HCT116 (cell line): ENCODE measurements around the gene SLC25A3. TPM values are rescaled to one million over a fixed set of nuclear protein-coding genes. Genes with fewer than 3 reads are reported as not detected.
"Not testable (repeated sequence)": the region's sequence is repeated elsewhere in the genome, so short reads cannot be mapped to it uniquely, and the experiment has no call there.

Experiments used
- ATAC-seq: fragments of 200-7000 bp; cut with Tn5 transposase; 2 replicates; pipeline ENCODE4 v1.9.1; 2020; ENCODE audit warnings: mild to moderate bottlenecking, moderate library complexity
- BruUV-seq: library from RNA; stranded (reverse); fragments of 400-500 nt; replicated peaks from 2 replicates; lab custom pipeline; 2021; lab: Mats Ljungman, UMichigan
- CTCF ChIA-PET: fragments of 300-600 bp; sonication (Branson Sonifier 250); formaldehyde crosslinking; loops from one replicate; lab custom pipeline; 2021; ENCODE audit warnings: antibody characterized with exemption; lab: Charles Lee
- POLR2A ChIA-PET: fragments of 300-600, 350-600 bp; sonication (Branson Sonifier 250); formaldehyde crosslinking; loops from one replicate; lab custom pipeline; 2021; ENCODE audit warnings: antibody characterized with exemption; lab: Charles Lee
- RAD21 ChIA-PET, 2 experiments: fragments of 300-600 bp; sonication (Branson Sonifier 250); formaldehyde crosslinking; loops; one replicate each; lab custom pipeline; 2023; ENCODE audit warnings: low total read pairs in 2 of 2; ENCODE audit not compliant: uncharacterized antibody in 2 of 2, unreplicated experiment in 2 of 2, low non-redundant PET in 1 of 2; lab: Charles Lee
- DNase-seq: peaks from one replicate; pipeline ENCODE4 v3.0.0-alpha.2; 2010; ENCODE audit warnings: low read depth, low spot score
- H2AFZ ChIP-seq: fragments of 200-600 bp; shearing (Covaris generic), sonication (generic); 2 replicates; pipeline ENCODE4 v1.6.1; 2017; ENCODE audit warnings: low read depth, mixed run types, mixed read lengths, antibody characterized with exemption, low read length; ENCODE audit not compliant: poor library complexity, severe bottlenecking
- H3K27ac ChIP-seq: 2 replicates; pipeline ENCODE4 v1.5.1; 2012; ENCODE audit warnings: low read depth, low read length
- H3K27me3 ChIP-seq: fragments of 200-600 bp; sonication (generic); 2 replicates; pipeline ENCODE4 v1.6.1; 2016; ENCODE audit warnings: mixed run types, low read length, mixed read lengths; ENCODE audit not compliant: insufficient read depth
- H3K36me3 ChIP-seq, 2 experiments: fragments of 200-500 bp in 1 of 2; fragments of 200-600 bp in 1 of 2; sonication (Bioruptor generic) in 1 of 2; sonication (generic) in 1 of 2; 2 replicates each; pipeline versions ENCODE4 v1.5.1 to v1.6.1; 2014 to 2016; ENCODE audit warnings: low read length in 2 of 2, inconsistent platforms in 1 of 2, mixed read lengths in 1 of 2, mixed run types in 1 of 2; ENCODE audit not compliant: insufficient read depth in 2 of 2, control insufficient read depth in 1 of 2
- H3K4me1 ChIP-seq, 2 experiments: fragments of 200-600 bp in 1 of 2; sonication (generic) in 1 of 2; 2 replicates each; pipeline versions ENCODE4 v1.5.1 to v1.6.1; 2012 to 2017; ENCODE audit warnings: low read length in 2 of 2, inconsistent platforms in 1 of 2, mild to moderate bottlenecking in 1 of 2, mixed read lengths in 1 of 2, mixed run types in 1 of 2, moderate library complexity in 1 of 2; ENCODE audit not compliant: insufficient read depth in 2 of 2, control insufficient read depth in 1 of 2
- H3K4me2 ChIP-seq: fragments of 200-600 bp; sonication (generic); 2 replicates; pipeline ENCODE4 v1.6.1; 2017; ENCODE audit warnings: mixed run types, low read length, mixed read lengths
- H3K4me3 ChIP-seq, 2 experiments: fragments of 200-600 bp in 1 of 2; sonication (generic) in 1 of 2; replicated peaks in 1 of 2; 2 replicates each; pipeline ENCODE4 v1.5.1; 2011 to 2016; ENCODE audit warnings: low read length in 2 of 2, control low read depth in 1 of 2, low read depth in 1 of 2, mild to moderate bottlenecking in 1 of 2, mixed read lengths in 1 of 2, mixed run types in 1 of 2
- H3K79me2 ChIP-seq: fragments of 200-600 bp; sonication (generic); 2 replicates; pipeline ENCODE4 v1.6.1; 2017; ENCODE audit warnings: mild to moderate bottlenecking, mixed run types, low read length, moderate library complexity, mixed read lengths; ENCODE audit not compliant: insufficient read depth
- H3K9ac ChIP-seq: fragments of 200-600 bp; sonication (generic); 2 replicates; pipeline ENCODE4 v1.6.1; 2016; ENCODE audit warnings: low read length, mixed read lengths
- H3K9me2 ChIP-seq: fragments of 200-600 bp; sonication (generic), shearing (Covaris generic); 2 replicates; pipeline ENCODE4 v1.6.1; 2017; ENCODE audit warnings: mixed run types, mild to moderate bottlenecking, moderate library complexity; ENCODE audit not compliant: insufficient read depth
- H3K9me3 ChIP-seq, 2 experiments: fragments of 200-500 bp in 1 of 2; fragments of 200-600 bp in 1 of 2; sonication (Bioruptor generic) in 1 of 2; sonication (generic) in 1 of 2; 2 replicates each; pipeline ENCODE4 v1.6.1; 2014 to 2017; ENCODE audit warnings: low read length in 2 of 2, mixed read lengths in 2 of 2, inconsistent platforms in 1 of 2, low read depth in 1 of 2, mild to moderate bottlenecking in 1 of 2, mixed run types in 1 of 2, moderate library complexity in 1 of 2; ENCODE audit not compliant: control insufficient read depth in 1 of 2, insufficient read depth in 1 of 2
- H4K20me1 ChIP-seq: fragments of 200-600 bp; sonication (generic), shearing (Covaris generic); 2 replicates; pipeline ENCODE4 v1.6.1; 2017; ENCODE audit warnings: mixed run types, mild to moderate bottlenecking, moderate library complexity; ENCODE audit not compliant: insufficient read depth
- ELF1 ChIP-seq: IDR thresholded peaks from 2 replicates; pipeline ENCODE4 v1.6.1; 2012; ENCODE audit warnings: low read depth, borderline replicate concordance
- FOSL1 ChIP-seq: IDR thresholded peaks from 2 replicates; pipeline ENCODE4 v1.6.1; 2012; ENCODE audit warnings: low read depth
- JUND ChIP-seq: IDR thresholded peaks from 2 replicates; pipeline ENCODE4 v1.6.1; 2012
- RAD21 ChIP-seq: IDR thresholded peaks from 2 replicates; pipeline ENCODE4 v1.6.1; 2012; ENCODE audit warnings: low read depth, mild to moderate bottlenecking
- SIN3A ChIP-seq: IDR thresholded peaks from 2 replicates; pipeline ENCODE4 v1.6.1; 2012; ENCODE audit warnings: low read depth
- SRF ChIP-seq: IDR thresholded peaks from 2 replicates; pipeline ENCODE4 v1.6.1; 2012; ENCODE audit warnings: low read depth
- ZFX ChIP-seq: fragments of 450-650 bp; IDR thresholded peaks from 2 replicates; pipeline ENCODE4 v1.6.1; 2017
- ZNF274 ChIP-seq: fragments of 200-500 bp; sonication (Bioruptor generic); IDR thresholded peaks from 2 replicates; pipeline ENCODE4 v1.6.1; 2014; ENCODE audit warnings: mild to moderate bottlenecking, low read depth, low read length, inconsistent platforms
- intact Hi-C: fragments of 100-400 bp; cut with micrococcal nuclease; formaldehyde crosslinking; loops from 2 replicates; pipeline ENCODE4 v1.10.0; 2022
- total RNA-seq: library from RNA; stranded (reverse); gene quantifications from one replicate; pipeline ENCODE4 v1.2.1, GENCODE V29; 2021; ENCODE audit not compliant: unreplicated experiment
- TF ChIP-seq, protein P1 (sequence below): IDR thresholded peaks from 2 replicates; pipeline ENCODE4 v1.6.1; 2012

Gene SLC25A3
- total RNA-seq, 1 experiment from 2014 or later: 927 TPM

DNA sequence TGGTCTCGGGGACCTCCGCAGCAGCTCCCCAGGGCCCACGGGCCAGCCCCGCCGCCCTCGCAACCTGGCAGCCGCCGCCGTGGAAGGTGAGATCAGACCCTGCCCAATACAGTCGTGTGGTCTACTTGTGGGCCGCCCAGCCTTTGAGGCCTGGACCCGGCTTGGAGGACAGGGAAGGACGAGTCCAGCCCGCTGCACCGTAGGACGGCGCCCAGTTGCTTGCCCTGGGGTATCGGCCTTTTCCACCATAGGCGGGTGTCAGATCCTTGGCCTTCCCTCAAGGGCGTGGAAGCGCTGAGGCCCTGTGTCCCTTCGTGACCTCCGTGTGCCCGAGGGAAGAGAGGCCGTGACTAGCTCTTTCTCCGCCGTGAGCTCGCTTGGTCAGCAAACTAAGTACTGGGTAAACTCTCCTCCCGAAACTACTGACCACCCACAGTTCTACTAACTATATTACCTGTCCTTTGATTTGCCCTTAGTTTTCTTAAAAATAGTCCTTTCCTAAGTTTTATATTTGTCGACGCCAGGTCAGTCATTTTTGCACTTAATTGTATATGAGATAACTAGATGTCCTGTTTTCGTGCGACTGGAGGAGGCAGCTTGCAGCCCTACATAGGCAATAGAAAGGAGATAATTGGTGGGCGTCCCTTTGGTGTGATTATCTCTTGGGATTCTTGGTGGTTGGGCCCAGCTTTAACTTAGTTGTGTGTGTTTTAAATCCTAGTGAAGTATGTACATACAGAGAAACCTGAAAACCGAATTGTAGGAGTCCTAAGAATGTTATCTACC lies 757 bp downstream of the SLC25A3 start:
- RAD21 ChIA-PET: no interaction called here
- Histone ChIP-seq H3K9me2 (no peaks in the 10 kb centered on the region), H3K4me2 (peak overlapping the region; percentile 92), H3K9ac (peak overlapping the region; percentile 100), H3K27me3 (no peaks in the 10 kb centered on the region), H3K4me1 (peaks cover 15 to 26% of the 10 kb centered on the region in 2 experiments), H2AFZ (no peak overlapping the region), H3K27ac (peak overlapping the region; percentile 91), H3K4me3 (peak overlapping the region; percentile 99 to 100), H4K20me1 (peaks cover 28% of the 10 kb centered on the region), H3K9me3 (no peaks in the 10 kb centered on the region), H3K36me3 (peaks cover 36 to 47% of the 10 kb centered on the region in 2 experiments), H3K79me2 (peaks cover 54% of the 10 kb centered on the region)
- no TSS peak for BruUV-seq
- DNase-seq: no peak
- CTCF ChIA-PET: interaction anchor here (1.7 to 3.4 kb wide), 2 partner anchors 23 to 27 kb away, joined by 15 to 18 read pairs; no protein-coding TSS in a partner anchor
- no peak for TF ChIP-seq ELF1
- peak; percentile 32 for TF ChIP-seq ZFX
- intact Hi-C loops: loop anchor here (5.0 kb wide), 1 partner anchor 92 kb away; no protein-coding TSS in a partner anchor
- no peak; the same call in none of the 2 replicates for ATAC-seq
- POLR2A ChIA-PET: interaction anchor here (0.6 to 1.5 kb wide), 3 partner anchors 13 to 27 kb away, joined by 4 to 5 read pairs (median 4); no protein-coding TSS in a partner anchor

DNA sequence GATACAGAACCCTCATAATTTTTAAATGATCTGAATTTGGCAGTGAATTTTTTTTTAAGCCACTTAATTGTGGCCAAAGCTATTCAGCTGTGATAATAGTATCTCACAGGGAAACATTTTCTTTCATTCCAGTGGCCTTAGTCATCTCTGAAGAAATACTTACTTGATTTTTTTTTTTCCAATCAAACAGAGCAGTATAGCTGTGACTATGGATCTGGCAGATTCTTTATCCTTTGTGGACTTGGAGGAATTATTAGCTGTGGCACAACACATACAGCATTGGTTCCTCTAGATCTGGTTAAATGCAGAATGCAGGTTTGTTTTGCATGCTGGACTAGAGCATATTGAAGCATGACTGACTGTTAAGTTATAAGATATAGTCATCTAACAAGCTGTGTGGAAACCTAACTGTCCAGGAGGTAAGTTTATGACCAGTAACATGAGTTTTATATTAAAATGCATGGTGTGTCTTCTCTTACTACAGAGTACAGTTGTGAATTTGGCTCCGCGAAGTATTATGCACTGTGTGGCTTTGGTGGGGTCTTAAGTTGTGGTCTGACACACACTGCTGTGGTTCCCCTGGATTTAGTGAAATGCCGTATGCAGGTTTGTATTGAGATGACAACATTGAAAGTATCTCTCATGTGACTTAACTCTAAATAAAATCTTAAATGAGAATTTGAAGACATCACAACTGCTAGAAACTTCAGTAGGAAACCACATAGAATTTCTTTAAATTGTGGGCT lies 1.9 kb downstream of the SLC25A3 start:
- peaks cover 63% of the 10 kb centered on the region for H3K79me2 ChIP-seq
- no peaks in the 10 kb centered on the region for H3K27me3 ChIP-seq
- peaks cover 45 to 59% of the 10 kb centered on the region in 2 experiments for H3K36me3 ChIP-seq
- CTCF ChIA-PET: no interaction called here
- peak overlapping the region; percentile 91; the same call in 1 of the 2 replicates for H3K27ac ChIP-seq
- H3K4me1 ChIP-seq: peaks cover 15 to 26% of the 10 kb centered on the region in 2 experiments
- BruUV-seq: no TSS peak
- H4K20me1 ChIP-seq: peaks cover 37% of the 10 kb centered on the region
- RAD21 ChIA-PET: no interaction called here
- POLR2A ChIA-PET: interaction anchor here (1.0 to 1.4 kb wide), 2 partner anchors 24 to 95 kb away, joined by 3 read pairs; no protein-coding TSS in a partner anchor
- peak overlapping the region; percentile 92 for H3K4me2 ChIP-seq
- peak overlapping the region; percentile 99 to 100 for H3K4me3 ChIP-seq
- H3K9ac ChIP-seq: peak overlapping the region; percentile 100
- no peaks in the 10 kb centered on the region for H3K9me3 ChIP-seq
- DNase-seq (no peak), ATAC-seq (no peak)
- intact Hi-C loops: no loop called here
- TF ChIP-seq ZNF274 (no peak), RAD21 (no peak), SIN3A (no peak), JUND (0 out of 2 replicates have a peak, but pooled peaks have one; percentile 10), FOSL1 (peak; percentile 17; the same call in 1 of the 2 replicates), SRF (no peak)
- TF ChIP-seq, protein P1, sequence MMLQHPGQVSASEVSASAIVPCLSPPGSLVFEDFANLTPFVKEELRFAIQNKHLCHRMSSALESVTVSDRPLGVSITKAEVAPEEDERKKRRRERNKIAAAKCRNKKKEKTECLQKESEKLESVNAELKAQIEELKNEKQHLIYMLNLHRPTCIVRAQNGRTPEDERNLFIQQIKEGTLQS: no peak
- H2AFZ ChIP-seq: no peak overlapping the region
- no peaks in the 10 kb centered on the region for H3K9me2 ChIP-seq

DNA sequence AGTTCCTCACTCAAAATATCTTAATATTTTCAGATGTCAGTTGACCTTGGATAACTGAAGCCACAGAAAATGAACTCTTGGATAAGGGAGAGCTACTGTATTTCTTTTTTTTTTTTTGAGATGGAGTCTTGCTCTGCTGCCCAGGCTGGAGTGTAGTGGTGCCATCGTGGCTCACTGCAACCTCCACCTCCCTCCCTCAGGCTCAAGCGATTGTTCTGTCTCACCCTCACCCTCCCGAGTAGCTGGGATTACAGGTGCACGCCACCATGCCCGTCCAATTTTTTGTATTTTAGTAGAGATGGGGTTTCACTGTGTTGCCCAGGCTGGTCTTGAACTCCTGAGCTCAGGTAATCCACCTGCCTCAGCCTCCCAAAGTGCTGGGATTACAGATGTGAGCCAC lies 3.8 kb downstream of the SLC25A3 start:
- H3K9me3 ChIP-seq, RAD21 ChIA-PET, H3K27me3 ChIP-seq, ATAC-seq, H3K9ac ChIP-seq, H3K4me3 ChIP-seq, DNase-seq, H3K4me2 ChIP-seq, H3K9me2 ChIP-seq, H2AFZ ChIP-seq, BruUV-seq, H3K27ac ChIP-seq, intact Hi-C loops: not testable (repeated sequence)
- CTCF ChIA-PET: interaction anchor here (1.7 kb wide), 1 partner anchor 30 kb away, joined by 6 read pairs; no protein-coding TSS in a partner anchor
- H3K4me1 ChIP-seq: peaks cover 12 to 21% of the 10 kb centered on the region in 2 experiments
- H4K20me1 ChIP-seq: peaks cover 50% of the 10 kb centered on the region
- peaks cover 67% of the 10 kb centered on the region for H3K79me2 ChIP-seq
- POLR2A ChIA-PET: interaction anchor here (0.6 to 1.2 kb wide), 2 partner anchors 11 to 30 kb away, joined by 3 read pairs; no protein-coding TSS in a partner anchor
- H3K36me3 ChIP-seq: peaks cover 60 to 74% of the 10 kb centered on the region in 2 experiments
